HUES6 (cell line): ENCODE measurements around the gene NANOGP8.

ENCODE experiments used
- H3K27ac ChIP-seq: 2 replicates; pipeline ENCODE4 v1.7.0; 2013; ENCODE audit warnings: low read depth, mild to moderate bottlenecking, low read length, inconsistent platforms
- H3K27me3 ChIP-seq: 2 replicates; pipeline ENCODE4 v1.6.1; 2013; ENCODE audit warnings: low read length; ENCODE audit not compliant: control insufficient read depth, insufficient read depth
- H3K36me3 ChIP-seq: 2 replicates; pipeline ENCODE4 v1.6.1; 2013; ENCODE audit warnings: low read length; ENCODE audit not compliant: control insufficient read depth, insufficient read depth
- H3K4me1 ChIP-seq: 2 replicates; pipeline ENCODE4 v1.6.1; 2013; ENCODE audit warnings: low read length; ENCODE audit not compliant: control insufficient read depth, insufficient read depth
- H3K4me3 ChIP-seq: 2 replicates; pipeline ENCODE4 v1.5.1; 2013; ENCODE audit warnings: low read depth, low read length
- H3K9ac ChIP-seq: one replicate; pipeline ENCODE4 v1.6.1; 2013; ENCODE audit warnings: mild to moderate bottlenecking, low read length
- H3K9me3 ChIP-seq: 2 replicates; pipeline ENCODE4 v1.6.1; 2013; ENCODE audit warnings: low read depth, low read length; ENCODE audit not compliant: control insufficient read depth, insufficient read depth

NANOGP8 gene

DNA sequence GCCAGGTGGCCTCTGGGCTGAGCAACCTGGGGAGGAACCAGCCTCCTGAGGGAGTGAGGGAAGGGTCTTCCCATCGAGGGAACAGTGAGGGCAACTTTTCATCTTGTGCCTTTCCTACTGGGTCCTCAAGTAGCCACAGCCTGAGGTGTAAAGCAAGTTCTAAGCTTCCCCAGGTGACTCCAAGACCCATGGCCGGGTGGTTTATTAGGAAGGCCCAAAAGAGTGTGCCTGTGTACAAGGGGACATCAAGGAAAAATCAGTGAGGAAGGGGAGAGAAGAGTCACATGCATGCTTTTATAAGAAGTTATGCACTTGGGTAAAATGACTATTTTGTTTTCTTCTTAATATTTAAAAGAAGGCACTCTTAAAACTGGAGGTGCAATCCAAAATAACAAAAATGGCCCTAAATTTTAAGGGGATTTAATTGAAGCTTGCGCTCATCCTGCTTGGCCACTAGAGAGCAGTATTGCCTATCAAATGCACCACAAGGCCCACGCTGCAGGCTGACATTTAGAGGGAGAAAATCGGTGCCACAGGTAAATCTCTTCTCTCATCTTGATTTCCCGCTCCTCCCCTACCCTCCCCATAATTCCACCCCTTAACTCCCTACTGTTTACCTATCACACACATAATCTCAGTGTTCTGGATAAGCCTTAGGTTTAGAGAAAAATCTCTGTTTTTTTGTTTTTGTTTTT is 6.7 kb downstream of the NANOGP8 start:
- H3K9me3 ChIP-seq: peaks cover 38% of the 10 kb centered on the region
- H3K9ac ChIP-seq: no peak overlapping the region
- no peak overlapping the region for H3K27ac ChIP-seq
- peaks cover 3% of the 10 kb centered on the region; the same call in 1 of the 2 replicates for H3K4me1 ChIP-seq
- H3K27me3 ChIP-seq: no peaks in the 10 kb centered on the region
- H3K36me3 ChIP-seq: no peaks in the 10 kb centered on the region
- no peak overlapping the region for H3K4me3 ChIP-seq

DNA sequence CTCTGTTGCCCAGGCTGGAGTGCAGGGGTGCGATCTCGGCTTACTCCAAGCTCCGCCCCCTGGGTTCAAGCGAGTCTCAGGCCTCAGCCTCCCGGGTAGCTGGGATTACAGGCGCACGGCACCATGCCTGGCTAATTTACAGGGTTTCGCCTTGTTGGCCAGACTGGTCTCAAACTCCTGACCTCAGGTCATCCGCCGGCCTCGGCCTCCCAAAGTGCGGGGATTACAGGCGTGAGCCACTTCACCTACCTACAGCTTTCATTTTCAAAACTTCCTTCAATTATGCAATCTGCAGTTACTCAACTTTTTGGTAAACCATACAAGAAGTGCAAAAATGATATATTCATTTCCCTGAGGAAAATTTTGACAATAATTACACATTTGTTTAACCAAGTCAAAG is 14.0 kb downstream of the NANOGP8 start:
- Histone ChIP-seq H3K27me3 (no peaks in the 10 kb centered on the region), H3K4me1 (peaks cover 14% of the 10 kb centered on the region)

DNA sequence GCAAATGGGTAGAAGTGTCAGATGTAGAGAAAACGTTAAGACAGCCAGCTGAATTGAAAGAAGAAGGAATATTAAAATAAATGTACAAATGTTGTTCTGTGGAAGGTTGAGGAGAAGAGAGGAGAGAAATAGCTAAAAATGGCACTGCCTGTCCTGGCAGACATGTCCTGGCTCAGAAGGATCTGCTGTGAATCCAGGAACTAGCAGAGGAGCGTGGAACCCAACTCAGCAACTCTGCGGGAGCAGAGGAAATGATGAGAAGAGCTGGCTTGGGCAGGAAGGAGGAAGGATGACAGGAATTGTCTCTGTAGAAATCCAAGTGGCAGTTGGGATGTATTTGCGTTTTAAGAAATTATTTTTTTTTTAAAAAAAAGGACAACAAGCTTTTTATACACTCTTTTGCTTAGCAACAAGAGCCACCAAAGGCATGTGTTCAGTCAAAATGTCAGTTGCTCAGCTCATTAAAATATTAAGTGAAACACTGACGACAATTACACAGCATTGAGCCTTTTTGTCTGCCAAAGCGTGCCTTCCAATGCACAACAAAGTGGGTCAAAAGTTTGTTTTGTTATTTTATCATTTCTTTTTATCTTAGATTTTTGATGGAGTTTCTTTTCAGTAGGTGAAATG is 16.1 kb downstream of the NANOGP8 start:
- Histone ChIP-seq H3K9ac (no peak overlapping the region), H3K9me3 (no peaks in the 10 kb centered on the region), H3K4me1 (peaks cover 22% of the 10 kb centered on the region), H3K27me3 (no peaks in the 10 kb centered on the region), H3K4me3 (no peak overlapping the region), H3K27ac (no peak overlapping the region), H3K36me3 (no peaks in the 10 kb centered on the region)

More for the DNA sequence above, 14.0 kb downstream of the NANOGP8 start:
- Histone ChIP-seq H3K9me3 (no peaks in the 10 kb centered on the region), H3K36me3 (no peaks in the 10 kb centered on the region), H3K4me3 (no peak overlapping the region), H3K9ac (no peak overlapping the region), H3K27ac (no peak overlapping the region)

DNA sequence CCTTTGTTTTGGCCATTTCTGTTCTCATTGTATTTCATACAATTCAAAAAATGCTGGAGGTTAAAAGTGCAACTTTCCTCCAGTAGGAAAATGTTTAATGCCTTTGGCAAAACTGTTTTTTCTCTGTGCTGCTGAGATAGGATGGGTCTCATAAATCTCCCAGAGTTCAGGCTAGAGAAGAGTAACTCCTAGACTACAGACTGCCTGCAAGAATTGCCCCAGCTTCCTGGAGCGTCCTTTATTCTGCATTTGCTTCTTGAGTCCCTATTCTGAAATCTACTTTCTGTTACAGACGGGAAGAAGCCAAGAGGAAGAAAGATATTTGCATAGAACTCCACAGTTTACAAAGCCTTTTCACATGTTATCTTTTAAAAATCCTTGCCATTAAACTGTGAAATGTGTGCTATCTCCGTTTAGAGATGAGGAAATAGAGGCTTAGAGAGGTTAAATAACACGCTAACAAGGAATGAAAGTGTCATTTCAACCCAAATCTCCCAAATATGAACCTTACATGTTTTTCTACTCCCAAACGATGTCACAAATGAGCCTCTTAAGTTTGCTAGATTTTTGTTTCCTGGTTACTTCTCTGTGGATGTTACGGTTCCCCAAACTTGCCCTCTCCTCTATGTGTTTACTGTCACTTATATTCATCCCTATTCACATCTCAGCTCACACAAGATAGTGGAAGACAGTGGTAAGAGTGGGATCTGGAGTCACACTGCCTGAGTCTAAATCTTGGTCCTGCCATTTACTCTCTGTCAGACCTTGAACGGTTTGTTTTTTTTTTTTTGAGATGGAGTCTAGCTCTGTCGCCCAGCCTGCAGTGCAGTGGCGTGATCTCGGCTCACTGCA is 17.4 kb downstream of the NANOGP8 start:
- Histone ChIP-seq H3K4me1 (peaks cover 25% of the 10 kb centered on the region), H3K36me3 (no peaks in the 10 kb centered on the region), H3K9me3 (no peaks in the 10 kb centered on the region), H3K9ac (no peak overlapping the region), H3K27me3 (no peaks in the 10 kb centered on the region), H3K4me3 (no peak overlapping the region), H3K27ac (no peak overlapping the region)

DNA sequence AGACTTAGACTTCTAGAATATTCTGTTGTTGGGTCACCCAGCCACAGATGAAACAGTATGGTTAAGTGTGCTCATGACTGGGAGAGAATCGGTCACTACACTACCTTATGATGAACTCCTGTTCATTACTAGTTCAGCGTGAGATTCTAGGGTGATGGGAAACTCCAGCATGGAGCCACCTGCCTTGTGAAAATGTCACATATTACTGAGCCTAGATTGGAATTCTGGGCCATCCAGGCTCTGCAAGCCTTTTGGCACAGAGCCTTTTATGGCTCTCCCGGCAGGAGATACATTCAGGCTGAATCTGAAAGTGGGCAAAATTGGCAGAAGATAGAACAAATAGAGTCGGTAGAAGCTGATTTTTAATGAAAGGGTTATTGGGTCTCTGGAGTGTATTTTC is 19.0 kb downstream of the NANOGP8 start:
- H3K4me1 ChIP-seq: peaks cover 40% of the 10 kb centered on the region
- no peaks in the 10 kb centered on the region for H3K36me3 ChIP-seq
- H3K9me3 ChIP-seq: no peaks in the 10 kb centered on the region
- H3K9ac ChIP-seq: no peak overlapping the region
- no peak overlapping the region for H3K27ac ChIP-seq
- H3K4me3 ChIP-seq: no peak overlapping the region
- H3K27me3 ChIP-seq: no peaks in the 10 kb centered on the region

DNA sequence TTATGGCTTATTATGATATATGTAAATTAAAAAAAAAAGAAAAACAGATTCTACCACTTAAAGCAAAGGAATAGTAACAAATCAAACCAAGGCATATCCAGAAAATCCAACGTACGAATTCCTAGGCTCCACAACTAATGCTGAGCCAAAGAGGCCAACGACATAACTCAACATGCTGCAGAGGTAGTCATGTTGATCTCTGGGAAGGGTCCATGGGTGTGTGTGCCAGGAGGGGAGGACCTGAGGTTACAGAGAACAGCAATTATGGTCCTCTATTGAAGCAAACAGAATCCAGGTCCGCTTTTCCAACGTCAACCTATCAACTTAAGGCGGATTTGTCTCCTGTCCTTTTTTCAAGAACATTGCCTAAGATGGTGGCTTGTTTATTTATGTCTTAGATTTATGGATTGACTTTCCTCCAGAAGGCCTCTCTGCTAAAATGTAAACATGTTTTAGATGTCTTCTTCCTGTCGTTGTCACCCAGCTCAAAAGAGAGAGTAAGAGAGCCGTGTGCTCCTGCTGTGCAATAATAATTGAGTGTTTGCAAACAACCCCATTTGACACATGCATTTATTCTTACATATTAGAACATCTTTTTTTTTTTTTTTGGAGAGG is 20.4 kb downstream of the NANOGP8 start:
- no peaks in the 10 kb centered on the region for H3K36me3 ChIP-seq
- H3K9ac ChIP-seq: no peak overlapping the region
- H3K4me3 ChIP-seq: no peak overlapping the region
- peaks cover 46% of the 10 kb centered on the region for H3K4me1 ChIP-seq
- no peaks in the 10 kb centered on the region for H3K9me3 ChIP-seq
- H3K27ac ChIP-seq: no peak overlapping the region
- no peaks in the 10 kb centered on the region for H3K27me3 ChIP-seq

DNA sequence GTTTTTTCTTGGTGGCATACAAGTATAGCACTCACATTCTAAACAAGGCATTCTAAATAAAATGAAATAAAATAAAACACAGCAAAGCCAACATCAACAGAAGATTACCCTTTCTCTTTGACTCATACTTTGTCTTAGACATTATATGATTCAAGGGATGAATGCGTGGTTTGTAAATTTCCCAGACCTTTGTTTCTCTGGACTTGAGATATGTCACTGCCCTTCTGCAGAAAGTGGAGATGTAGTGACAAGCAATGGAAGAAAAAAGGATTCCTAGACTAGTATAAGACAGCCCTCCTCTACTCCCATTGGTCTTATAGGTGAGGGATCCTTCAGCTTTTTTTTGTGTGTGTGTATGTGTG is 22.4 kb downstream of the NANOGP8 start:
- Histone ChIP-seq H3K27ac (peak overlapping the region; percentile 82), H3K36me3 (no peaks in the 10 kb centered on the region), H3K27me3 (no peaks in the 10 kb centered on the region), H3K9me3 (no peaks in the 10 kb centered on the region), H3K4me1 (peaks cover 47% of the 10 kb centered on the region), H3K9ac (no peak overlapping the region), H3K4me3 (no peak overlapping the region)

DNA sequence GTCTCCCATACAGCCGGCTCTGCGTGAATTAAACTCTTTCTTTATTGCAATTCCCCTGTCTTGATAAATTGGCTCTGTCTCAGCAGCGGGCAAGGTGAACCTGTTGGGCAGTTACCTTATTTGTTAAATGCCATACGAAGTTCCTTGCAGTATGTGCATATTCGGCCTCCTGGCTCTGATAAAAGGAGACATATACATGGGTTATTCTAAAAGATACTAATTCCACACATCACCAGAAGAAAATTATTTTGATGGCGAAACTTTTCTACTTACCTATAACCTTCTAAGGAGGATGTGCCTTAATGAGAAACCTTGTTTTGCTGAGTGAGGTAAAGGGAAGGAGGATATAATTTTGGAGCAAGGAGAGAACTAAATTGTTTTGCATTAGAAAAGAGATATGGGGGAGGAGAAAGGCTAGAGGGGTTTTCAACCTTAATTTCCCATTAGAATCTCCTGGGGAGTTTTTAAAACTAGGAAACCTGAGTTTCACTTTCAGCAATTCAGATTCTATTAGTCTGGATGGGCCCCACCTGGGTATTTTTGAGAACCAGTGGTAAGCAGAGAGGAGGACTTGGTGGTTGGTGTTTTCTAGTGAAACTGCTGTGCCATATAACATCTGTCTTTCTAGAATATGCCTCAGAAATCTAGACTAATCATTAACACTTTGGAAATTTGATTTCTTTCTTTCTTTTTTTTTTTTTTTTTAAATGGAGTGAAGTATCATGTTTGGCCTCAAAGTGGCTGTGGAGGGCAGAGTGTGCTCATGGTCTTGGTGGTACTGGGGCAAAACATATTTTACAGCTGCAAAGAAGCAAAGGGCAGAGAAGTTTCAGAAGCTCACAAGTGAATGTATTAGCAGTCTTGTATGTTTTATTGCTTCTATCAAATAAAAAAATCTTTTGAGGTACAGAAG is 23.0 kb downstream of the NANOGP8 start:
- H3K4me1 ChIP-seq: peaks cover 42% of the 10 kb centered on the region
- no peaks in the 10 kb centered on the region for H3K27me3 ChIP-seq

DNA sequence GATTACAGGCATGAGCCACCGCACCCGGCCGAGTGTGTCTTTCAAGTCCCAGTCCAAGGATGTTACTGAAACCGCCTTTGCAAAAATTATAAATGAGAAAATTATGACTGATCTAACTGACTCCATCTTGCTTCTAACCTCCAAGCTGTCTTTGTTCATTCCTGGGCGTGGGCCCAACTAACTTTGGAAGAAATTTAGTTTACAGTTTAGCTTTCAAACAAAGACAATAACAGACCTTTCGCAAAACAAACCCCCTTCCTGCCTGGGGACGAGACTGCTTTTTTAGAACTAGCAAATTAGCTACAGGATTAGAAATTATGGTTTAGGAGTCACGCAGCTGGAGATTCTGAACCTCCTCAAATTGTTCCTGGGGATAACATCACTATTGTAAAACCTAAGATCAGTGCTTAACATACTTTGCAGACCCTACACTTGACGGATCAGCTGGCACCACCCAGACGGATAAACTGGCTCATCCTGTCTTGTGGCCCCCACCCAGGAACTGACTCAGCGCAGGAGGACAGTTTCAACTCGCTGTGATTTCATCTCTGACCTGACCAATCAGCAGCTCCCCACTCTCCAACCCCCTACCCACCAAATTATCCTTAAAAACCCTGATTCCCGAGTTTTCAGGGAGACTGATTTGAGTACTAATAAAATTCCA is 23.8 kb downstream of the NANOGP8 start:
- Histone ChIP-seq H3K27me3 (no peaks in the 10 kb centered on the region), H3K27ac (peak overlapping the region; percentile 82), H3K36me3 (no peaks in the 10 kb centered on the region), H3K4me1 (peaks cover 42% of the 10 kb centered on the region), H3K4me3 (peak overlapping the region; percentile 35), H3K9me3 (no peaks in the 10 kb centered on the region), H3K9ac (peak overlapping the region; percentile 41)

More for the DNA sequence above, 23.0 kb downstream of the NANOGP8 start:
- Histone ChIP-seq H3K4me3 (peak overlapping the region; percentile 35), H3K27ac (peak overlapping the region; percentile 82), H3K9ac (peak overlapping the region; percentile 41), H3K36me3 (no peaks in the 10 kb centered on the region), H3K9me3 (no peaks in the 10 kb centered on the region)

DNA sequence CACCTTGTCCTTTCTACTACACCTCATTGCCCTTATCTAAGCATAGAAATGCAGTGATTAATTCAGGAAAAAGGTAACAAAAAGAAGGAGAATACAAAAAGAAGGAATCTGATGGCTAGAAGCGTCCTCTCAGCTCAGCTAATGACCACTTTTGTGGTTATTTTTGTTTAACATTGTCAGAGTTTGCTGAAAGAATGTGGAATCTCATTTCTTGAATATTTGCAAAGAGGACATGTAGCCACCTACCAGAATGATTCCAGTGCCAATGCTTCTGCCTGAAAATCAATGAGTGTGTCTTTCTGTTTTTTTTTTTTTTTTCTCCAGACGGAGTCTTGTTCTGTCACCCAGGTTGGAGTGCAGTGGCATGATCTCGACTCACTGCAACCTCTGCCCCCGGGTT is 24.5 kb downstream of the NANOGP8 start:
- Histone ChIP-seq H3K4me3 (no peak overlapping the region), H3K27ac (peak overlapping the region; percentile 67), H3K27me3 (no peaks in the 10 kb centered on the region), H3K4me1 (peaks cover 42% of the 10 kb centered on the region), H3K9ac (no peak overlapping the region), H3K36me3 (no peaks in the 10 kb centered on the region), H3K9me3 (no peaks in the 10 kb centered on the region)
